ENCODE results near the gene COPS7B.

COPS7B gene

DNA sequence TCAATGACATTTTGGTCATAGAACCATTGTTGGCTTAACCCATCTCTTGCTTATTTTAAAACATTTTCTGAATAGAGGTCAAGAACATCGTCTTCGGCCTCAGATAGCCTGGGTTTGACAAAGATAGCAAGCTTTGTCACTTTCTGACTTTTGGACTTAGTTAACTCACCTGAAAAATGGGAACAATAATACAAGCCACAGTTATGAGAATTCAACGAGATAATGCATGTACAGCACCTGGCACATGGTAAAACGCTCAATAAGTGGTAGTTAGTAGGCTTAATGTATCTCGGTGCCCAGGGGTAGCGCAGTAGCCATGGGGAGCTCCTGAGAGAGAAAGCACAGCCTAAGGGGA is 446 bp upstream of the COPS7B start:
- DNase-seq (ENCODE audit: low read depth in 2 of 2): no peak

GRCh38 chr2:231786917-231787292 is 660 bp downstream of the COPS7B start:
- DNase-seq (ENCODE audit: low read depth in 2 of 2): no peak

- DNase-seq (ENCODE audit: low read depth in 2 of 2): no peak
These were observed 4.9 kb downstream of the COPS7B start for GRCh38 chr2:231791107-231791506.

- DNase-seq (ENCODE audit: low read depth in 2 of 2): no peak
These were observed 8.1 kb downstream of the COPS7B start for GRCh38 chr2:231794383-231794782.

- no peak for DNase-seq (ENCODE audit: low read depth in 2 of 2)
These were observed 9.5 kb downstream of the COPS7B start for GRCh38 chr2:231795525-231796327.

GRCh38 chr2:231800493-231801091 is 14.3 kb downstream of the COPS7B start:
- no peak for DNase-seq (ENCODE audit: low read depth in 2 of 2)

GRCh38 chr2:231803501-231804138 is 17.4 kb downstream of the COPS7B start:
- DNase-seq (ENCODE audit: low read depth in 2 of 2): no peak

- no peak for DNase-seq (ENCODE audit: low read depth in 2 of 2)
These were observed 20.8 kb downstream of the COPS7B start for GRCh38 chr2:231807020-231807419.

DNA sequence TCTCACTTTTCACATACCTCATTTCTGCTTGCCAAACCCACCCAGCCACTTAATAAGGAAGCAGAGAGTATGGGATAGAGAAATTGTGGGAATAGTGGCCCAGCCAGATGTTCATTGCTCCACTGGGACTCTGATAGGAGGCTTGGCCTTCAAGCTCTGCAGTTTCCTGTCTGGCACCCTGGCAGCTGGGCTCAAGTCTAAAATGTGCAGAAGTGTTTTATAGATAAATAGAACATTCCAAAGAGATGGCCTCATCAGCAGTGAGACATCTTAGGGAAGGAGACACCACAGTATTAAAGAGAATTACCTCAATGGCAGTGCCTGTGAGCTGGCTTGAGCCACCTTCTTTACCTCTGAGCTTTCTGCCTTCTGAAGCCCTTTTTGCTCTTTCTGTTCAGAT is 24.7 kb downstream of the COPS7B start:
- no peak for DNase-seq (ENCODE audit: low read depth in 2 of 2)

GRCh38 chr2:231816327-231817026 is 30.2 kb downstream of the COPS7B start:
- DNase-seq (ENCODE audit: low read depth in 2 of 2): no peak

DNA sequence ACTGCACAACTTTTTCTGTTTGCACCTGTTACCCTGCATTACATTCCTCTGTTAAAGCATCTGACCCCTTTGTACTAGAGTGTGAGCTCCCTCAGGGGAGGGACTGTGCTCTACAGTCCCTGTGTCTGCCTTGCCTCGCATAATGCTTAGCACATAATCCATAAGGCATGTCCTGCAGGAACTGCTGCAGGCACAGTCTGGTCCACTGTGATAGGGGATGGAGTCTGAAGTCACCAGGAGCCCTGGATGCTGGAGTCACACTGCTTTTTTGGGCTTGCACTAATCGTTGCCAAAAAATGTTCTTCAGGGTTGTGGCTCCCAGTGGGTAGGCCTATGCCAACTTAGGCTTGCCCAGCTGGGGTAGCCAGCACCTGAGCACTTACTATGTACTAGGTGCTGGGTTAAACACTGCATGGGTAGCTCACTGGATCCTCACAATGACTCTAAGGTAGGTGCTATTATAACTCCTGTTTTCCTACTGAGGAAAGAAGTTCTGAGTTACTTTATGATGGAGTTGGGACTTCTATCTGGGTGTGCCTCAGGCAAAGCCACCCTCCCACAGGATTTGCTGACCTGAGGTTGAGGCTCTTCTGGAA is 33.3 kb downstream of the COPS7B start:
- DNase-seq (ENCODE audit: low read depth in 2 of 2): no peak

DNA sequence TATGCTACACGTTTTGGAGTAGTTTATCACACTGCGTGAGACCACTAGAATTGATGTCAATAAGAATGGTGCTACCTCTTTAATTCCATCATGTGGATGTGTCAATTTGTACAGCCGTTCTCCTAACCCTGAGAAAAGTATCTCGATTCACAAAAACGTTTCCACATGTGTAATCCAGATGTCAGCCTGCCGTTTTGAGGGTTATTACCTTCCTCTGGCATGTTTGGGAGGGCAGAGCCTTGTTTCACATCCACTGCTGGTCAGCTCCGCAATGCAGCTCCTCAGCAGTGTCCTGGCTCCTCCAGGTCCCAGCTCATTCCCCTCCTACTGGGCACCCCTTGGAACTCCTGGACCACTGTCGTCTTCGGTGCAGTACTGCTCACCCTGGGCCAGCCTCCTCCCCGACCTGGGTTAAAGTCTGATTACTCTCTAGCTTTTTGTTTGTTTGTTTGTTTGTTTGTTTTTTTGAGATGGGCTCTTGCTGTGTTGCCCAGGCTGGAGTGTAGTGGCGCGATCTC is 34.6 kb downstream of the COPS7B start:
- DNase-seq (ENCODE audit: low read depth in 2 of 2): no peak

- DNase-seq (ENCODE audit: low read depth in 2 of 2): no peak
These were observed 35.7 kb downstream of the COPS7B start for GRCh38 chr2:231821908-231822307.

- DNase-seq (ENCODE audit: low read depth in 2 of 2): no peak
These were observed 66.9 kb downstream of the COPS7B start for GRCh38 chr2:231853105-231853504.

DNA sequence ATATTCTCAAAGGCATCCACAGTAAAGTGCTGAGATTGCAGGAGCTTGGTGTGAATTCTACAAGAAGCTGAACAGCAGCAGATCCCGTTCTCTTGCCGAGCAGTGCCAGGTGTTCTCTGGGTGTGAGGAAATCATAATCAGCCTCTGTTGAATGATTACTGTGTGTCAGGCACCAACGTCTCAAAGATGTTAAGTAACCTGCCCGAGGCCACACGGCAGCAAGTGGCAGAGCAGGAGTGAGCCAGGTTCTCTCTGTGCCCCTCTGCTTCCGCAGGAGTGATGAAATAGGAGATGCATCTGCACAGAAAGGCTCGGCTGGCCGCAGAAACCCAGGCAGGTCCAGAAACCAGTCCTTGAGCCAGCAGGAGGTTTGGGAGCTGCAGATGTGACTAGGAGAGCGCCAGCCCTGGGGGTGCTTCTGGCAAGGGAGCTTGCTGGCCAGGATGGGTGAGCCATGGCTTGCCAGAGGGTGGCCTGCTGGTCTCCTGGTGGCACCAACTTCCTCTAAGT is 68.4 kb downstream of the COPS7B start:
- DNase-seq (ENCODE audit: low read depth in 2 of 2): no peak

DNA sequence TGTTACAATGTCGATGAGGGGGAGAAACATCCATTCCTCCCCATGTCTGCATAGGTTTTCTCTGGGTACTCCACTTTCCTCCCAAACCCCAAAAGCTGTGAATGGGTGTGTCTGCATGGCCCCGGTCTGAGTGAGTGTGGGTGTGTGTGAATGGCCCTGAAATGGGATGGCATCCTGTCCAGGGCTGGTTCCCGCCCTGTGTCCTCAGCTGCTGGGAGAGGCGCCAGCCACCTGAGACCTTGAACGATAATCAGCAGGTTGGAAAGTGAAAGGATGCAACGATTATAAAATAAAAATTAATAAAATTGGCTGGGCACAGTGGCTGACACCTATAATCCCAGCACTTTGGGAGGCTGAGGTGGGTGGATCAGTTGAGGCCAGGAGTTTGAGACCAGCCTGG is 70.7 kb downstream of the COPS7B start:
- no peak for DNase-seq (ENCODE audit: low read depth in 2 of 2)
